HG03558 (cell line): ENCODE data around the gene RAD51.

Experiments used
- ATAC-seq: cut with Tn5 transposase; IDR thresholded peaks from one replicate; pipeline ENCODE4 v1.9.1; 2021; ENCODE audit warnings: moderate number of reproducible peaks; ENCODE audit not compliant: unreplicated experiment; ENCODE audit errors: extremely low read depth

The RAD51 gene

DNA sequence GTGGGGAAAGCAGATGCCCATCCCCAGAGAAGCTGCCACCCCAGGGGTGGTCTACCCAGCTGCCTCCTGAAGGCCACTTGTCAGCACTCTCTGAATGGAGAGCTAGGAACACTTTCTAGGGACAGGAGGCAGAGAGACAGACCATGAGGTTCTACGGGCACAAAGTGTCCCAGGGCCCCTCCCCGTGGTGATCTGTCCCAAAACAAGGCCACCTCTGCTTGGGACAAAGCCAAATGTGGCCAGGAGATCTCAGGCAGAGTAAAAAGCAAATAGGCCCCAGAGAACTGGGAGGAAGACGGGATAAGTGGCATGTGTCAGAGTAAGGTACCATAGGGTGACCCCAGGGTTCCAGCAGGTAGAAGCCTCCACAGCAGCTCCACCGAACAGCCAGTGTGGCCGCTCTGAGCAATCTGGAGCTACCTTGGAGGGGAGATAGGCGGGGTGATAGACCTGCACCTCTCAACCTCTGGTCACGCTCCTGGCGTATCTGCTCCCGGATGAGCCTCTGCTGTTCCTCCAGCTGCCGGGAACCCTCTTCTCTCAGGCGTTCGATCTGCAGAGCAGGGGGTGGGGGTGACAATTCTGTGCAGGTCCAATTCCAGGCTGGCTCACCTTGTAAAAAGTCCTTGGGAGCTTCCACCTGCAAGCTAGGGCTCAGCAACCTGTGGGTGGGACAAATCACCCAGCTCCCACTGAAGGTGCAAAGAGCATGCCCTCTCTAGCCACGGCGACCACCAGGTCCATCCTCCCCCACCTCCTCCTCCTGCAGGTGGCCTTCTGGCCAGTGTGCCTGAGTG lies 81.0 kb downstream of the RAD51 start:
- no peak for ATAC-seq

DNA sequence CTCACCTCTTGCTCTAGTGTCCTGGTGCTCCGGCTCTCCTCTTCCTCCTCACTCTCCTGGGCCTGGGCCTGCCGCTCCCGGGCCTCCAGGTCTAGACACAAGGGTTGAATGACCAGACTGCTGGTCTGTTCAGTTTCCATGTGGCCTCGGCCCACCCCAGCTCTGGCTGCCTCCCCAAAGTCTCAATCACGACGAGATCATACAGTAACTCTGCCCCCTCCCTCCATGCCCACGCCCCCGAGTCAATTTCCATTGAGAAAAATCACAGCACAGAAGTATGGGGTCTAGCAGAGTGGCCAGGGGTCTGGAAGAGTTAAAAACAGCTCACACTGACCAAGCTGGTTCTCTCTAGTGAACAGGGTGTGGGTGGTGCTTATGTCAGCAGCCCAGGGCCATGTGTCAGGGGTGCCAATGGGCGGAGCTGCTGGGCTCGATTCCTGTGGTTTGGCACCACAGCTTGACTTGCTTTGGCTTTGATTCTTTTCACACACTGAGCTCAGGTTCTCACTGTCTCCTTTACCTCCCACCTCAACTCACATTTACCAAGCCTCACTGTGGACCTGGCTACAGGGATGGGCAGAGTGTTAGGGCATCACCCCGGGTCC lies 81.7 kb downstream of the RAD51 start:
- no peak for ATAC-seq
